HG02981 (cell line): Measurements from ENCODE around the gene UBALD1.

Experiments used
- ATAC-seq: cut with Tn5 transposase; IDR thresholded peaks from one replicate; pipeline ENCODE4 v1.9.1; 2021; ENCODE audit warnings: mild to moderate bottlenecking, moderate library complexity; ENCODE audit not compliant: unreplicated experiment

The UBALD1 gene

DNA sequence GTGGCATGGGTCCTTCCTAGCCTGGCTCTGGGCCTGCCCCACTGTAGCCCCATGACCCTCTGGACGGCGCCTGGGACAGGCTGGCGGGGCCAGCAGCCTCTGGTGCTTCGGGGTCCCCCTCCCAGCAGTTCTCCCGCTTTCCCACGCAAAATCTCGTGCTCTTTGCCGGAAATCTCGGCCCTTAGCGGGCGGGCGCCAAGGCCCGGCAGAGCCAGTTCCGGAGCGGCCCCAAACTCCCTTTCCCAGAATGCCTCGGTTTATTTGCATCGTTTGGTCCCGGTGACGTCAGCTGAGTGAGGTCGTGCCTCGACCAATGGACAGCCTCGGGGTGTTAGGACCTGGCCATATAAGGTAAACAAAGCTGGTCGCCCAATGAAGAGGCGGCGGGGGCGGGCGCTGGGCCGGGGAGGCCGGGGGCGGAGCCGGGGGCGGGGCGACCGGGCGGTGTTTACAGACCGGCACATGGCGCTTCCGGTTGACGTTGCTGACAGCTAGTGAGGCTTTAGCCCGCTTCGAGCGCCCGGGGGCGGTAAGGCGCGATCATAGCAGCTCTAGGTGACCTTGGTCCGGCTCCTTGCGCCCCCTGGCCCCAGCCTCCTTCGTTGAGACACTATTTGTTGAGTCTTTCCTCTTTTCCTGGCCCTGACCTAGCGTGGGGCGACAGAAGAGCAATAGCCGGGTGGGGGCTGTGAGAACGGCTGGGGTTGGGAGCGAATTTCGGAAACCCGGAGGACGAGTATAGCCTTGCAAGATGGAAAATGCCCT lies 1.5 kb upstream of the UBALD1 start:
- peak; percentile 76 for ATAC-seq

DNA sequence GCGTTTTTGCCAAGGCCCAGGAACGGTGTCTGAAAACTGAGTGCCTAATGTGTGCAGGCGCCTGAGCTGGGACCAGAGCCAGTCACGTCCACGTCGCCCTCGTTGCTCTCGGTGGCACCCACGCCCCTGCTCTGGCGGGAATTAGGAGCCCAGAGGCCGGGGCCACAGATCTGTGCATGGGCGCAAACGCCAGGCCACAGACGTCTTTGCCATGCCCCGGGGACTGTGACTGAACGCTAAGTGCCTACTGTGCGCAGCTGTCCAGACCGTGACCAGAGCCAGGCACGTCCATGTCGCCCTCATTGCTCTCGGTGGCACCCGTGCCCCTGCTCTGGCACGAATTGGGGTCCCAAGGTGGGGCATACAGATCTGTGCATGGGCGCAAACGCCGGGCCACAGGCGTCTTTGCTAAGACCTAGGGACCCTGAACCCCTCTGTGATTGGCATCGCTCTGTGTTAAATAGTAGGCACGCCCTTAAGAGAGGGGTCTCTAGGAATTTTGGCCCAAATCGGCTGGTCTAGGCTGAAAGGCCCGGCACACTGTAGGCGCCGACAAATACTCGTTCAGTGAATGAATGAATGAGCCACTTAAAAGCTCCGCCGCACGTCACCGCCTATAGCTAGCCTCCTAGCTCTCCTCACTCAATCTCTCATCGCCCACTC lies 827 bp upstream of the UBALD1 start:
- no peak for ATAC-seq

DNA sequence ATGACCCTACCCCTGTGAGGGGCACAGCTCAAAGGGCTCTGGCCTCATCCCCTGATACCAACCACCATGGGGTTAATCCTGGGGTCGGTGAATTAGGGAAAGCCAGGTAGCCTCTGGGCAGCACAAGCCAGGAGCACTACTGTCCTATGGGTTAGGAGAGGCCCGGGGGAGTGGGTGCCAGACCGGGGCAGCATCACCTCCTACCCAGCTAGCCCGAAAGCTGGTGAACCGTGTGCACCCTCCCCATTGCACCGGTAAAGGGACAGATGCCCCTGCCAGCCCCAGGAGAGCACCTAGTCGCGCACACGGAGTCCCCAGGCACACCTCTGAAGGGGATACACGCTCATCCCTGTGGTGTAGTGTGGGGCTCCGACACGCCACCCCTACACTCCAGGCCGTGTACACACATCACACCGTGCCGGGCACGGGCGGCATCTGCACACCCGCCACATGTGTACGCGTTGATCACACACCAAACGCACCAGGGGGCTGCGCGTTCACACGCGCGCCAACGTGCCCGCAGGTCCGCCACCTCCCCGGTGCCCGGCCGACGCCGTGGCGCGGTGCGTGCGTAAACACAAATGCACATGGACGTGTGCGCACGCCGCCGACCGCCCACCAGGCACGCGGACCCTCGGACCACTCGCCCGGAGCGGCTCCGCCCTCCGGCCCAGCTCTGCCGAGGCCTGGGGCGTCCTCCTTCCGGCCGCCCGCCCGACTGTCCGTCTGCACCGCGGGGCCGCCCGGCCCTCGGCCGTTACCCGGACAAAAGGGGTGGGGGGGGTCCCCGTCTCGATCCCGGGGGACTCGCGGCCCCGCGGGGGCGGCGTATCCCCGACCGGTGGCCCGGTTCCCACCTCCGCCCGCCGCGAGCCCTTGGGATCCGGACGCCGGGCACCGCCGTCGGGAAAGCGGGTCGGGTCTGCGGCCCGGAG lies 785 bp downstream of the UBALD1 start:
- no peak for ATAC-seq

GRCh38 chr16:4612977-4613635 lies 1.6 kb downstream of the UBALD1 start:
- no peak for ATAC-seq

DNA sequence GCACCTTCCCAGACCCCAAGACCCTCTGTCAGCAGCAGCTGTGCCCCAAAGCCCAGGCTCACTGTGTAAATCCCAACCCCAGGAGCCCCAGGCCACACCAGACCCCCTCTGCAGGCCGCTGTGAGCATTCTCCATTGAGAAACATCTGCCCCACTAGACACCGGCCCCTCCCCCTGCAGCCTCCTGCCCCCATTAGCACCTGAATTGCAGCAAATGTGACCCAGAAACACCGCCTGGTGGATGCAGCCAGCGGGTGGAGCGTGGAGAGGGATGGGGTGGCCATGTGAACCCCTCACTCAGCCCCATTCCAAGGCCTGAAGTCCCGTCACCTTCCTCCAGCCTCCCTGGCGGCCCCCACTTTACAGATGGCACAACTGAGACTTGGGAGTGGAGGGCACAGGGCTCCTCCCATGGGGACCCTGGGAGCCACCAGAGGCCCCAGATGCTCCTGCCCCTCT lies 2.2 kb downstream of the UBALD1 start:
- no peak for ATAC-seq

DNA sequence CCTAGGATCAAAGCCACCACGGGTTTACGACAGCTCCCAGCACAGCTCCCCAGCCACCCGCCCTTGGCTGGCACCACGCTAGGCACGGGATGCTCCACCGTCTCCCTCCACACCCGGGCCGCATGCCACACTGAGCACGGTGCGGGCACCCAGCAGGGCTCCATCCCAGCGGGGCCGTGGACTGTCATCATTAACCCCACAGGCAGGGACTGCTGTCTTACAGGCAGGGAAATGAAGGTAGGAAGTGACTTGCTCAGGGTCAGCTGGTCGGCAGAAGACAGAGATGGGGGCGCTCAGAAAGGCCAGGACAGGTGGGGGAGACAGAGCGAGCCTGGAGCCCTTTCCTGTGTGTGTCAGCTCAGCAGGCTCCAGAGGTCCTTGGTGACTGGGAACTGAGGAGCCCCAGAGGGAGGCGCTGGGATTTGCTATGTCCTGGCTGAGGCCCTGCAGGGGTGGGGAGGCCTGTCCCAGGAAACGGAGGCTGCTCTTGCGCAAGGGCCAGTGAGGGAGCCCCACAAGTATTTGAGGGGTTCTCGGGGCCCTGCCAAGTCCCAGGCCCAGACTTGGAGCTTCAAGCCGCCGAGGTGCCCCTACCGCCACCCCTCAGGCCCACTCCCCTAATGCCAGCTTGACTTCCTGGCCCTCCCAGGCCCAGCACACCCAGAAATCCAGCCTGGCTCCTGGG lies 3.2 kb downstream of the UBALD1 start:
- no peak for ATAC-seq

DNA sequence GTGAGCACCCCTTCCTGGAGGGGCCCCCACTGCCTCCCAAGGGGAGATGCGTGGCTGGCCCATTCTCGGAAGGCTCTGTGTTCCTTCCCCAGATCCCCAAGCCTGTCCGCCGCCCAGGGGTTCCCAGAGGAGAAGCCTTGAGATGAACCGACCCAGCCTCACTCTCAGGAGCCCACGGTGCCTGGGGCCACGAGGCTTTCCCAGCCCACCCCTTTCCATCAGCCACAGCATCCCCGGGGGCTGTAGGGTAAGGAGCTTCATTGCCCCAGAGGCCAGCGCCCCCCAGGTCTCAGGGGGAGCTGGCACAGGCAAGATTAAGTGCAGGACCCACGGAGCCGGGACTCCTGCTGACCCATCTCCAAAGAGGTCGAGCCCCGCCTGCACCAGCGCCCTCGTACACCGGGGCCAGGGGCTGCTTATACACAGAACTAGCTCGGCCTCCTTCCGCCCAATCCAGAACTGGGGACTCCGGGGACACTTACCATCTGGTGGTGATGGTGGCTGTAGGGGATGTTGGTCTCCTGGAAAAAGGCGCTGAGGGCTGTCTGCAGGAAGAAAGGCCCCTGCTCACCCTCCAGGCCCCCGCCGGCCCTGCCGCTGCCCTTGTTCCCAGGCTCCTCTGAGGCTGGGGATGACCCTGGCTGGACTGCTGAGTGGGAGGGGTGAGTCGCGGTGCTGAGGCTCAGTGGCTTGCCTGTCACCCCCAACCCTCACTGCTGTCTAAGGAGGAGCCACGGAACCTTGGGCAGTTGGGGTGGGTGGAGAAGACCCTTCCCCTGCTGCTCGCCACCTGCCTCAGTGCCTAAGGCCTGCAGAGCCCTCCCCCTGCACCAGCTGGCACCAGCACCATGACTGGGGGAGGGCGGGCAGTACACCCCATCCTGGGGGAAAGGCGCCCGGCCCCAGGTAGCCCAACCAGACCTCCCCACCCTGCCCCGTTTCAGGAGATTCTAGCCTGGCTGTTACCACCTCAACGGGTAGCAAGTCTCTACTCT lies 4.4 kb downstream of the UBALD1 start:
- ATAC-seq = no peak

- ATAC-seq = no peak
Measured at GRCh38 chr16:4609200-4610010, 5.3 kb downstream of the UBALD1 start.

DNA sequence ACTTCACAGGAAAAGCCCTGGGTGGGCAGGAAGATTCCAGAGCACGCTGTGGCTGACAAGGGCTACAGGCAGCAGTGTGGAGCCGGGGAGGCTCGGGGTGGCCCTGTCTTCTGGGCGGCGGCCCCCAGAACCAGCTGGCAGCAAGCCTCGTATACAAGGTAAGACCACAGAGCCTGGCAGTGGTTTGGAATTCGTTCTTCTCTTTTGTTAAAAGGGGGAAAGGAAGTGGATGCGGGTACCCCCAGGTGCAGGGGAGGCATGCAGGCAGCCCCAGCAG lies 6.0 kb downstream of the UBALD1 start:
- ATAC-seq = no peak

DNA sequence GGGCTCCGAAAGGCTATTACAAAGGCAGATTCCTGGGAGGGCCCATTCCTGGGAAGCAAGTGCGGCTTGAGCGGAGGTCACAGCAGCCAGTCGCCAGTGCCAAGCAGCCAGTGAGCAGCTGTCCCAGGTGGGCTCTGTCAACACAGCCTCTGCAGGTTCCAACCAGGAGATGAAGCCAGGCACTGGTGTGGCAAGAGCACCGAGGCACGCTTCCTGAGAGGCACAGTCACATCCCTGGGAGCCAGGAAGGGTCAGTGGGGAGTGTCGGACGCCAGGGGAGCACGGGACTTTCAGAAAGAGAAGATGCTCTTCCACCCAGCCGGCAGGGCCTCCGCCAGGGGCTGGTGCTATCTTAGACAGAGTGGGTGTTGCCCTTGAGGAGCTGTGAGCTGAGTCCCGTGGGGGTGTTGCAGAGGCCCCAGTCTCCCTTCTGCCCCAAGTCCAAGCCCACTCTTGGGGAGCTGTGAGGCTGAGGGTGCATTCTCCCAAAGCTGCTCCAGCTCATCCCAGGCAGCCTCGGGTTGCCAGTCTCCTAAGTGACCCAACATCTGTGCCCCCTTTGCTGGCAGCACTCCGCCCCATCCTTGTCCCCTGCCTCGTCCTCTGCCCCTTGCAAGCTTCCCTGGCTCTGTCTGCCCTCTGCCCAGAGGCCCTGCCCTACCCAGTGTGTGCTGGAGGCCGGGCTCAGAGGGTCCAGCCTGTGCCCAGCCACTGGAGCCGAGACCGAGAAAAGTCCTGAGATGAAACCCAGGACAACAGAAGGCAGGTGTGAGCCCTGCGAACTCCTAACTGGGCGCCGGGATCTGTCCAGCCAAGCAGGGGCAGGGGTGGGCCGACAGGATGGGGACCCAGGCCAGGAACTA lies 6.6 kb downstream of the UBALD1 start:
- ATAC-seq = no peak

DNA sequence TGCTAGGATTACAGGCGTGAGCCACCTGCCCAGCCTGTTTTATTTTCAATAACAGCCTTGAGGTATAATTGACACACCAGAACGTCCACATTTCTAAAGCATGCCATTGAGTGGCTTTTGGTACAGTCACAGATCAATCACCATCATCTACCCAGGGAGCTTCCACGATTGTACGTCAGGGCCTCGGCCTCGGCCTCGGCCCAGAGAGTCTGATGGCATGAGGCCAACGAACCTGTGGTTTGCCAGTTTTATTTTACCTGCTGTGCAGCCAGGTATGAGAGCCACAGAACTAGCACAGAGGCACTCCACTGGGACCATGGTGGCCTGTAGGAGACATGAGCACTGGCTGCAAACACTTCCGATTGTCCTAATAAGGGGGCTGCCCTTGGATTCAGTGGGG lies 8.3 kb downstream of the UBALD1 start:
- no peak for ATAC-seq

DNA sequence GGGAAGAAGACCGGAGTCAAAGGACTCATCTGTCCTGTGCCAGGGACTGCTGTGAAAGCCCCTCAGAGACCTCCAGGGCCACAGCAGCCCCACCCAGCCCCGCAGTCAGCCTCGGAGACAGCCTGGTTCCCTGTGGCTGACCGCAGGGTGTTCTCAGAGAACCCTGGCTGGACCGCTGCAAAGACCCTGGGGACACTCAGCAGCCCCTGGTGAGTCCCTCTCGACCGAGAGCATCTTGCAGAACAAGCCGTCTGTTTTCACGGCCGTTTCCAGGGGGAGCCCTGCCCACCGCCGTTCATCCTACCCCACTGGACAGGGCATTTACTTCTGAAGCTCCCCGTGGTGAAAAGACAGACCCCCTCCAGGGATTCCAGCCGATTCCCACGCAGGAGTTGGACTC lies 10.3 kb downstream of the UBALD1 start:
- ATAC-seq = no peak

GRCh38 chr16:4603624-4604170 lies 11.0 kb downstream of the UBALD1 start:
- ATAC-seq = no peak

- no peak for ATAC-seq
Measured at GRCh38 chr16:4602331-4602730, 12.4 kb downstream of the UBALD1 start.

DNA sequence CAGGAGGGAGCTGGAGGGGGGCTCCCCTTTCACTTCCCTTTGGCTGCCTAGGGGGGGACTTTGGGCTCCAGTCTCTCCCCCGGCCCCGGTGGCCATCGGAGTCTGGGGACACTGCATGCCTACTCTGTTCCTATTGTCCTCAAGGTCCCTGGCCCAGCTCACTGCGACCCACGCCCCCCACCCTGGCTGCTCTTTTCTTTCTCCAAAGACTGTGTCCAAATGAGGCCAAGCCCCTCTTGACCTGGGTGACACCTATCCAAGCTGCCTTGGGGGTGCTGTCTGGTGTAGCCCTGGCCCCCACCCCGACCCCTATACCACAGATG lies 12.9 kb downstream of the UBALD1 start:
- no peak for ATAC-seq

GRCh38 chr16:4601036-4601863 lies 13.4 kb downstream of the UBALD1 start:
- no peak for ATAC-seq

- no peak for ATAC-seq
Measured at GRCh38 chr16:4599545-4599944, 15.1 kb downstream of the UBALD1 start.
